Neuronal stem cell (in vitro differentiated cells): Measurements from ENCODE around the gene RNF123.

Experiments used
- DNase-seq: peaks from one replicate; pipeline ENCODE4 v3.0.0-alpha.2; 2013; ENCODE audit warnings: low spot score
- H2AFZ ChIP-seq: one replicate; pipeline ENCODE4 v1.6.1; 2013; ENCODE audit warnings: mild to moderate bottlenecking, low read length, inconsistent platforms
- H2AK5ac ChIP-seq: 2 replicates; pipeline ENCODE4 v1.6.1; 2013; ENCODE audit warnings: low read depth, mild to moderate bottlenecking, inconsistent platforms, low read length, moderate library complexity, mixed read lengths
- H2BK120ac ChIP-seq: 2 replicates; pipeline ENCODE4 v1.6.1; 2013; ENCODE audit warnings: low read depth, mild to moderate bottlenecking, inconsistent platforms, low read length, moderate library complexity, mixed read lengths
- H2BK12ac ChIP-seq: one replicate; pipeline ENCODE4 v1.6.1; 2013; ENCODE audit warnings: low read length, inconsistent platforms
- H2BK15ac ChIP-seq: 2 replicates; pipeline ENCODE4 v1.6.1; 2013; ENCODE audit warnings: mild to moderate bottlenecking, low read length, inconsistent platforms, mixed read lengths
- H2BK5ac ChIP-seq: one replicate; pipeline ENCODE4 v1.6.1; 2013; ENCODE audit warnings: inconsistent platforms, mild to moderate bottlenecking, low read length, moderate library complexity
- H3K14ac ChIP-seq: one replicate; pipeline ENCODE4 v1.6.1; 2013; ENCODE audit warnings: low read length, inconsistent platforms
- H3K18ac ChIP-seq: 2 replicates; pipeline ENCODE4 v1.6.1; 2013; ENCODE audit warnings: low read length, inconsistent platforms
- H3K23ac ChIP-seq: 2 replicates; pipeline ENCODE4 v1.6.1; 2013; ENCODE audit warnings: low read depth, mild to moderate bottlenecking, mixed read lengths, low read length, inconsistent platforms; ENCODE audit not compliant: poor library complexity
- H3K27ac ChIP-seq: replicated peaks from 3 replicates; pipeline ENCODE4 v1.5.1; 2013; ENCODE audit warnings: low read length, inconsistent platforms
- H3K27me3 ChIP-seq, 3 experiments: 2 replicates each; pipeline ENCODE4 v1.6.1; 2013; ENCODE audit warnings: low read length in 3 of 3, mild to moderate bottlenecking in 2 of 3, inconsistent platforms in 1 of 3, low read depth in 1 of 3, mixed read lengths in 1 of 3, moderate library complexity in 1 of 3; ENCODE audit not compliant: control insufficient read depth in 3 of 3, insufficient read depth in 3 of 3
- H3K36me3 ChIP-seq, 2 donors: replicated peaks in 1 of 2; 2 replicates each; pipeline ENCODE4 v1.6.1; 2013; ENCODE audit warnings: low read length in 2 of 2; ENCODE audit not compliant: control insufficient read depth in 2 of 2, insufficient read depth in 2 of 2
- H3K4ac ChIP-seq: 2 replicates; pipeline ENCODE4 v1.6.1; 2013; ENCODE audit warnings: inconsistent platforms, mild to moderate bottlenecking, low read length, moderate library complexity
- H3K4me1 ChIP-seq, 2 donors: 1 replicate in 1 of 2; 2 replicates in 1 of 2; pipeline ENCODE4 v1.6.1; 2013; ENCODE audit warnings: low read length in 2 of 2, low read depth in 1 of 2; ENCODE audit not compliant: control insufficient read depth in 2 of 2, insufficient read depth in 1 of 2
- H3K4me2 ChIP-seq: one replicate; pipeline ENCODE4 v1.6.1; 2013; ENCODE audit warnings: mild to moderate bottlenecking, low read length, inconsistent platforms; ENCODE audit not compliant: insufficient read depth, poor library complexity, severe bottlenecking
- H3K4me3 ChIP-seq, 2 donors: 2 replicates each; pipeline ENCODE4 v1.5.1; 2013; ENCODE audit warnings: low read length in 2 of 2, mild to moderate bottlenecking in 2 of 2, inconsistent platforms in 1 of 2, moderate library complexity in 1 of 2
- H3K79me1 ChIP-seq: one replicate; pipeline ENCODE4 v1.6.1; 2013; ENCODE audit warnings: low read depth, mild to moderate bottlenecking, inconsistent platforms, low read length, moderate library complexity
- H3K9ac ChIP-seq: one replicate; pipeline ENCODE4 v1.6.1; 2013; ENCODE audit warnings: mild to moderate bottlenecking, low read depth, low read length, inconsistent platforms; ENCODE audit not compliant: poor library complexity
- H3K9me3 ChIP-seq, 2 donors: replicated peaks in 1 of 2; 2 replicates each; pipeline versions ENCODE3 to v1.6.1; 2013; ENCODE audit warnings: low read length in 2 of 2, mild to moderate bottlenecking in 2 of 2, inconsistent platforms in 1 of 2, low read depth in 1 of 2, mixed read lengths in 1 of 2, moderate library complexity in 1 of 2; ENCODE audit not compliant: control insufficient read depth in 2 of 2, insufficient read depth in 1 of 2
- H4K8ac ChIP-seq: one replicate; pipeline ENCODE4 v1.6.1; 2013; ENCODE audit warnings: low read depth, mild to moderate bottlenecking, inconsistent platforms, low read length, moderate library complexity
- H4K91ac ChIP-seq: one replicate; pipeline ENCODE4 v1.6.1; 2013; ENCODE audit warnings: low read length, low read depth, mild to moderate bottlenecking, inconsistent platforms; ENCODE audit not compliant: poor library complexity
- WGBS, 2 donors: extraction: QIAGEN DNeasy Blood & Tissue Kit; methylation state at CpG; one replicate each; pipeline ENCODE4 v1.1.7; 2013; ENCODE audit warnings: missing lambda C conversion rate in 2 of 2, mixed read lengths in 1 of 2; ENCODE audit not compliant: insufficient read length in 2 of 2, insufficient replicate concordance in 1 of 2; ENCODE audit errors: extremely low coverage in 2 of 2; 5-methylcytosine and 5-hydroxymethylcytosine counted together

RNF123 gene

GRCh38 chr3:49669352-49669751 lies 20.0 kb upstream of the RNF123 start:
- Histone ChIP-seq H2AFZ (no peak overlapping the region), H3K27me3 (no peaks in the 10 kb centered on the region), H2BK12ac (no peak overlapping the region), H3K27ac (no peak overlapping the region), H2BK15ac (no peak overlapping the region), H4K8ac (no peak overlapping the region), H3K4me2 (no peak overlapping the region), H2AK5ac (no peak overlapping the region), H3K14ac (no peak overlapping the region), H3K4ac (no peak overlapping the region), H3K18ac (no peak overlapping the region), H3K36me3 (no peaks in the 10 kb centered on the region), H3K9me3 (no peaks in the 10 kb centered on the region), H3K4me1 (peaks cover 2 to 4% of the 10 kb centered on the region in 2 donors), H2BK120ac (no peak overlapping the region), H4K91ac (no peak overlapping the region), H2BK5ac (no peak overlapping the region), H3K4me3 (no peak overlapping the region), H3K9ac (no peak overlapping the region), H3K23ac (no peak overlapping the region), H3K79me1 (peaks cover 4% of the 10 kb centered on the region)
- no CpG with 5 or more reads among the region's 3 CpGs for WGBS, 2 donors
- DNase-seq, result no peak

GRCh38 chr3:49670940-49671290 lies 18.4 kb upstream of the RNF123 start:
- H2AFZ ChIP-seq, result no peak overlapping the region
- H3K4me2 ChIP-seq, result no peak overlapping the region
- no peak overlapping the region for H2BK12ac ChIP-seq
- H3K18ac ChIP-seq, result no peak overlapping the region
- no peak overlapping the region for H3K27ac ChIP-seq
- no peak overlapping the region for H4K91ac ChIP-seq
- H3K36me3 ChIP-seq, result peaks cover 2 to 8% of the 10 kb centered on the region in 2 donors
- no peak overlapping the region for H3K4ac ChIP-seq
- no peak overlapping the region for H2BK15ac ChIP-seq
- no CpG with 5 or more reads among the region's 6 CpGs for WGBS, 2 donors
- no peaks in the 10 kb centered on the region for H3K9me3 ChIP-seq
- H3K14ac ChIP-seq, result no peak overlapping the region
- no peak for DNase-seq
- peaks cover 9 to 10% of the 10 kb centered on the region in 2 donors for H3K4me1 ChIP-seq
- no peak overlapping the region for H2AK5ac ChIP-seq
- no peak overlapping the region for H4K8ac ChIP-seq
- no peak overlapping the region for H3K9ac ChIP-seq
- H2BK120ac ChIP-seq, result no peak overlapping the region
- no peak overlapping the region for H3K4me3 ChIP-seq
- no peaks in the 10 kb centered on the region for H3K27me3 ChIP-seq
- no peak overlapping the region for H2BK5ac ChIP-seq
- no peak overlapping the region for H3K23ac ChIP-seq
- peaks cover 4% of the 10 kb centered on the region for H3K79me1 ChIP-seq

GRCh38 chr3:49671291-49672288 lies 17.8 kb upstream of the RNF123 start:
- H2AFZ ChIP-seq, result no peak overlapping the region
- H3K9me3 ChIP-seq, result no peaks in the 10 kb centered on the region
- H3K9ac ChIP-seq, result no peak overlapping the region
- H3K23ac ChIP-seq, result no peak overlapping the region
- H2BK12ac ChIP-seq, result no peak overlapping the region
- peaks cover 9 to 10% of the 10 kb centered on the region in 2 donors for H3K4me1 ChIP-seq
- no peak overlapping the region for H3K18ac ChIP-seq
- H4K8ac ChIP-seq, result no peak overlapping the region
- H3K36me3 ChIP-seq, result peaks cover 5 to 15% of the 10 kb centered on the region in 2 donors
- no peak overlapping the region for H2BK120ac ChIP-seq
- no peak overlapping the region for H3K27ac ChIP-seq
- no peak overlapping the region for H2AK5ac ChIP-seq
- no peak overlapping the region for H4K91ac ChIP-seq
- H3K27me3 ChIP-seq, result no peaks in the 10 kb centered on the region
- H2BK5ac ChIP-seq, result no peak overlapping the region
- H3K79me1 ChIP-seq, result peaks cover 4% of the 10 kb centered on the region
- H3K14ac ChIP-seq, result no peak overlapping the region
- no peak overlapping the region for H3K4me3 ChIP-seq
- no peak overlapping the region for H3K4me2 ChIP-seq
- H2BK15ac ChIP-seq, result no peak overlapping the region
- no CpG with 5 or more reads among the region's 11 CpGs for WGBS, 2 donors
- DNase-seq, result peak; percentile 64
- no peak overlapping the region for H3K4ac ChIP-seq

- H4K8ac ChIP-seq, result no peak overlapping the region
- peaks cover 20 to 31% of the 10 kb centered on the region in 2 donors for H3K36me3 ChIP-seq
- no CpG with 5 or more reads among the region's 17 CpGs for WGBS, 2 donors
- no peak overlapping the region for H4K91ac ChIP-seq
- H3K9me3 ChIP-seq, result no peaks in the 10 kb centered on the region
- no peak overlapping the region for H2BK12ac ChIP-seq
- H3K23ac ChIP-seq, result peak overlapping the region; percentile 62
- peak overlapping the region; percentile 80 for H3K4ac ChIP-seq
- peak overlapping the region; percentile 11 for H3K14ac ChIP-seq
- H2BK120ac ChIP-seq, result peak overlapping the region; percentile 73
- H3K9ac ChIP-seq, result peak overlapping the region; percentile 86
- peak overlapping the region; percentile 93 for H3K18ac ChIP-seq
- H3K4me3 ChIP-seq, result peak overlapping the region; percentile 84 to 96
- H3K4me1 ChIP-seq, result peaks cover 7 to 10% of the 10 kb centered on the region in 2 donors
- H3K27me3 ChIP-seq, result no peaks in the 10 kb centered on the region
- H2BK15ac ChIP-seq, result no peak overlapping the region
- peaks cover 4% of the 10 kb centered on the region for H3K79me1 ChIP-seq
- H2AFZ ChIP-seq, result peak overlapping the region; percentile 93
- H3K27ac ChIP-seq, result peak overlapping the region; percentile 91
- H2AK5ac ChIP-seq, result peak overlapping the region; percentile 97
- H3K4me2 ChIP-seq, result peak overlapping the region; percentile 92
- peak; percentile 15 for DNase-seq
- H2BK5ac ChIP-seq, result peak overlapping the region; percentile 78
Observed at GRCh38 chr3:49673121-49673714, 16.1 kb upstream of the RNF123 start.
